ENCODE measurements around the gene SRXN1. TPM values are rescaled to one million over a fixed set of nuclear protein-coding genes. Genes with fewer than 3 reads are reported as not detected.

Gene SRXN1
- total and polyA plus RNA-seq, 2 experiments from 2014 or later = 58.6 to 94.1 TPM

GRCh38 chr20:655726-656624 is 3.0 kb upstream of the SRXN1 start:
- Histone ChIP-seq H3K9me2 (ENCODE audit: insufficient read depth) (no peaks in the 10 kb centered on the region), H3K4me1 (ENCODE audit: insufficient read depth) (peaks cover 37% of the 10 kb centered on the region), H3F3A (ENCODE audit: insufficient read depth) (peaks cover 13% of the 10 kb centered on the region), H3K4me3 (no peak overlapping the region), H3K9ac (no peak overlapping the region), H3K4me2 (ENCODE audit: unreplicated experiment) (no peak overlapping the region), H4K20me1 (ENCODE audit: insufficient read depth) (no peaks in the 10 kb centered on the region), H3K36me3 (ENCODE audit: low read depth) (no peaks in the 10 kb centered on the region), H3K9me3 (ENCODE audit: low read depth) (no peaks in the 10 kb centered on the region), H3K27ac (no peak overlapping the region), H3K27me3 (replicated peaks; ENCODE audit: insufficient read depth) (no peaks in the 10 kb centered on the region), H2AFZ (no peak overlapping the region), H3K79me2 (ENCODE audit: insufficient read depth) (peaks cover 19% of the 10 kb centered on the region)
- in situ Hi-C loops (cut with MboI) = no loop called here
- WGBS, 2 experiments (ENCODE audit: low coverage in 1 of 2, low lambda C conversion rate in 2 of 2, missing lambda C conversion rate in 2 of 2) = 69 to 73% methylated on average over 11 of the region's 11 CpGs
- DNase-seq = no peak
- no peak for TF ChIP-seq EZH2phosphoT487 (IDR thresholded peaks at IDR 0.05; ENCODE audit: insufficient read depth, low read depth)
- no peak for TF ChIP-seq EZH2 (IDR thresholded peaks at IDR 0.05; ENCODE audit: insufficient read depth, poor library complexity, severe bottlenecking)

GRCh38 chr20:654417-654750 is 1.4 kb upstream of the SRXN1 start:
- in situ Hi-C loops (cut with MboI) = no loop called here

GRCh38 chr20:653590-654416 is 803 bp upstream of the SRXN1 start:
- Histone ChIP-seq H3K4me1 (ENCODE audit: insufficient read depth) (peaks cover 24% of the 10 kb centered on the region), H3K9me2 (ENCODE audit: insufficient read depth) (no peaks in the 10 kb centered on the region), H4K20me1 (ENCODE audit: insufficient read depth) (no peaks in the 10 kb centered on the region), H3K4me2 (ENCODE audit: unreplicated experiment) (peak overlapping the region; percentile 83), H3K79me2 (ENCODE audit: insufficient read depth) (peaks cover 34% of the 10 kb centered on the region), H3F3A (ENCODE audit: insufficient read depth) (peaks cover 10% of the 10 kb centered on the region), H3K9ac (peak overlapping the region; percentile 91), H2AFZ (peak overlapping the region; percentile 59), H3K36me3 (ENCODE audit: low read depth) (no peaks in the 10 kb centered on the region), H3K27ac (peak overlapping the region; percentile 58), H3K9me3 (ENCODE audit: low read depth) (no peaks in the 10 kb centered on the region), H3K27me3 (replicated peaks; ENCODE audit: insufficient read depth) (no peaks in the 10 kb centered on the region), H3K4me3 (peak overlapping the region; percentile 85)
- peak; percentile 24 for DNase-seq
- TF ChIP-seq EZH2 (IDR thresholded peaks at IDR 0.05; ENCODE audit: insufficient read depth, poor library complexity, severe bottlenecking) (no peak), EZH2phosphoT487 (IDR thresholded peaks at IDR 0.05; ENCODE audit: insufficient read depth, low read depth) (no peak)
- 11 to 13% methylated on average over 29 to 31 of the region's 31 CpGs for WGBS, 2 experiments (ENCODE audit: low coverage in 1 of 2, low lambda C conversion rate in 2 of 2, missing lambda C conversion rate in 2 of 2)
- in situ Hi-C loops (cut with MboI) = no loop called here

More at GRCh38 chr20:654417-654750, 1.4 kb upstream of the SRXN1 start:
- Histone ChIP-seq H3K36me3 (ENCODE audit: low read depth) (no peaks in the 10 kb centered on the region), H3K9me3 (ENCODE audit: low read depth) (no peaks in the 10 kb centered on the region), H3K9me2 (ENCODE audit: insufficient read depth) (no peaks in the 10 kb centered on the region), H3K4me1 (ENCODE audit: insufficient read depth) (peaks cover 29% of the 10 kb centered on the region), H4K20me1 (ENCODE audit: insufficient read depth) (no peaks in the 10 kb centered on the region), H3K27ac (no peak overlapping the region), H3K27me3 (replicated peaks; ENCODE audit: insufficient read depth) (no peaks in the 10 kb centered on the region), H3F3A (ENCODE audit: insufficient read depth) (peaks cover 10% of the 10 kb centered on the region), H2AFZ (peak overlapping the region; percentile 59; the same call in 1 of the 2 replicates), H3K4me2 (ENCODE audit: unreplicated experiment) (no peak overlapping the region), H3K9ac (no peak overlapping the region), H3K4me3 (no peak overlapping the region), H3K79me2 (ENCODE audit: insufficient read depth) (peaks cover 33% of the 10 kb centered on the region)
- WGBS, 2 experiments (ENCODE audit: low coverage in 1 of 2, low lambda C conversion rate in 2 of 2, missing lambda C conversion rate in 2 of 2) = 86 to 90% methylated on average over 3 of the region's 3 CpGs
- no peak for TF ChIP-seq EZH2 (IDR thresholded peaks at IDR 0.05; ENCODE audit: insufficient read depth, poor library complexity, severe bottlenecking)
- TF ChIP-seq EZH2phosphoT487 (IDR thresholded peaks at IDR 0.05; ENCODE audit: insufficient read depth, low read depth) = no peak
- DNase-seq = no peak

- DNase-seq = peak; percentile 67
- H3K9me3 ChIP-seq (ENCODE audit: low read depth) = no peaks in the 10 kb centered on the region
- H4K20me1 ChIP-seq (ENCODE audit: insufficient read depth) = 0 out of 2 replicates have a peak, but pooled peaks cover 6% of the 10 kb centered on the region
- no peaks in the 10 kb centered on the region for H3K27me3 ChIP-seq (replicated peaks; ENCODE audit: insufficient read depth)
- no peaks in the 10 kb centered on the region for H3K9me2 ChIP-seq (ENCODE audit: insufficient read depth)
- TF ChIP-seq EZH2phosphoT487 (IDR thresholded peaks at IDR 0.05; ENCODE audit: insufficient read depth, low read depth) = no peak
- TF ChIP-seq EZH2 (IDR thresholded peaks at IDR 0.05; ENCODE audit: insufficient read depth, poor library complexity, severe bottlenecking) = no peak
- H3K4me2 ChIP-seq (ENCODE audit: unreplicated experiment) = peak overlapping the region; percentile 83
- peak overlapping the region; percentile 58 for H3K27ac ChIP-seq
- peaks cover 16% of the 10 kb centered on the region; the same call in 1 of the 2 replicates for H3K4me1 ChIP-seq (ENCODE audit: insufficient read depth)
- H2AFZ ChIP-seq = peak overlapping the region; percentile 59
- peaks cover 8% of the 10 kb centered on the region; the same call in 1 of the 2 replicates for H3K36me3 ChIP-seq (ENCODE audit: low read depth)
- in situ Hi-C loops (cut with MboI) = no loop called here
- peak overlapping the region; percentile 91 for H3K9ac ChIP-seq
- peaks cover 14% of the 10 kb centered on the region for H3F3A ChIP-seq (ENCODE audit: insufficient read depth)
- peak overlapping the region; percentile 85 for H3K4me3 ChIP-seq
- H3K79me2 ChIP-seq (ENCODE audit: insufficient read depth) = peaks cover 39% of the 10 kb centered on the region
- 2% methylated on average over 20 to 24 of the region's 36 CpGs for WGBS, 2 experiments (ENCODE audit: low coverage in 1 of 2, low lambda C conversion rate in 2 of 2, missing lambda C conversion rate in 2 of 2)
These were observed 338 bp downstream of the SRXN1 start for GRCh38 chr20:652615-653109.
